B cell (primary cell): ENCODE measurements around the gene ACYP1. TPM values are rescaled to one million over a fixed set of nuclear protein-coding genes. Genes with fewer than 3 reads are reported as not detected.

ENCODE experiments used
- ATAC-seq: fragments of 200-7000 bp; cut with Tn5 transposase; one replicate; pipeline ENCODE4 v1.10.0; 2021; ENCODE audit warnings: low read depth, mild to moderate bottlenecking, moderate number of reproducible peaks, moderate library complexity
- CTCF ChIA-PET: fragments of 350-600 bp; sonication (Branson Sonifier 250); formaldehyde crosslinking; loops from one replicate; lab custom pipeline; 2021; ENCODE audit warnings: antibody characterized with exemption, inconsistent platforms; lab: Charles Lee
- POLR2A ChIA-PET: fragments of 350-600 bp; sonication (Branson Sonifier 250); formaldehyde crosslinking; loops from one replicate; lab custom pipeline; 2021; ENCODE audit warnings: antibody characterized with exemption; lab: Charles Lee
- DNase-seq: peaks from one replicate; pipeline ENCODE4 v3.0.0; 2013
- H2AFZ ChIP-seq: 2 replicates; pipeline ENCODE4 v1.6.1; 2012; ENCODE audit warnings: mild to moderate bottlenecking, low read depth, low read length; ENCODE audit not compliant: insufficient read depth, poor library complexity, severe bottlenecking
- H3K27ac ChIP-seq, 2 donors: 1 replicate in 1 of 2; 2 replicates in 1 of 2; pipeline ENCODE4 v1.5.1; 2012 to 2013; ENCODE audit warnings: low read length in 2 of 2, mild to moderate bottlenecking in 2 of 2, moderate library complexity in 1 of 2
- H3K27me3 ChIP-seq, 4 experiments: fragments of 200-600 bp in 1 of 4; sonication (generic) in 1 of 4; replicated peaks in 1 of 4; 1 replicate in 2 of 4; 2 replicates in 2 of 4; pipeline versions ENCODE4 v1.6.1 to v1.7.0; 2013 to 2016; ENCODE audit warnings: low read length in 3 of 4, mild to moderate bottlenecking in 2 of 4, mixed read lengths in 1 of 4, moderate library complexity in 1 of 4; ENCODE audit not compliant: insufficient read depth in 4 of 4, control insufficient read depth in 3 of 4; ENCODE audit errors: control extremely low read depth in 1 of 4
- H3K36me3 ChIP-seq, 2 experiments: replicated peaks in 1 of 2; 1 replicate in 1 of 2; 2 replicates in 1 of 2; pipeline versions ENCODE4 v1.6.1 to v1.7.1; 2013; ENCODE audit warnings: low read length in 1 of 2; ENCODE audit not compliant: insufficient read depth in 2 of 2, control insufficient read depth in 1 of 2; ENCODE audit errors: control extremely low read depth in 1 of 2, extremely low read depth in 1 of 2
- H3K4me1 ChIP-seq, 2 donors: fragments of 200-600 bp in 1 of 2; sonication (generic) in 1 of 2; 1 replicate in 1 of 2; 2 replicates in 1 of 2; pipeline versions ENCODE4 v1.5.1 to v1.6.1; 2013 to 2017; ENCODE audit warnings: low read length in 2 of 2; ENCODE audit not compliant: control insufficient read depth in 2 of 2, insufficient read depth in 2 of 2
- H3K4me2 ChIP-seq: replicated peaks from 2 replicates; pipeline ENCODE3; 2012; ENCODE audit warnings: mild to moderate bottlenecking, low read depth, low read length; ENCODE audit not compliant: poor library complexity, severe bottlenecking
- H3K4me3 ChIP-seq, 5 experiments: fragments of 200-600 bp in 1 of 5; sonication (generic) in 1 of 5; 1 replicate in 3 of 5; 2 replicates in 2 of 5; pipeline versions ENCODE4 v1.5.1 to v1.7.0; 2011 to 2016; ENCODE audit warnings: low read length in 4 of 5, mild to moderate bottlenecking in 4 of 5, low read depth in 2 of 5, control low read depth in 1 of 5, moderate library complexity in 1 of 5; ENCODE audit not compliant: insufficient read depth in 1 of 5; ENCODE audit errors: control extremely low read depth in 1 of 5, extremely low read depth in 1 of 5
- H3K79me2 ChIP-seq: fragments of 200-600 bp; sonication (generic); one replicate; pipeline ENCODE4 v1.6.0; 2016; ENCODE audit warnings: low read length; ENCODE audit not compliant: control insufficient read depth, insufficient read depth
- H3K9ac ChIP-seq: fragments of 200-600 bp; sonication (generic); 2 replicates; pipeline ENCODE4 v1.6.1; 2017; ENCODE audit warnings: mild to moderate bottlenecking, low read length, moderate library complexity
- H3K9me3 ChIP-seq, 3 donors: one replicate each; pipeline versions ENCODE4 v1.6.1 to v1.7.1; 2013; ENCODE audit warnings: low read length in 2 of 3; ENCODE audit not compliant: control insufficient read depth in 2 of 3, insufficient read depth in 1 of 3; ENCODE audit errors: control extremely low read depth in 1 of 3
- H4K20me1 ChIP-seq: 2 replicates; pipeline ENCODE4 v1.6.0; 2012; ENCODE audit warnings: mild to moderate bottlenecking, low read length; ENCODE audit not compliant: insufficient read depth, control insufficient read depth, poor library complexity, severe bottlenecking
- H3K27ac Mint-ChIP-seq: one replicate; pipeline ENCODE4 v1.8.0; 2021; ENCODE audit warnings: mixed read lengths
- H3K27me3 Mint-ChIP-seq: one replicate; pipeline ENCODE4 v1.8.0; 2021; ENCODE audit warnings: mixed read lengths
- H3K4me1 Mint-ChIP-seq: one replicate; pipeline ENCODE4 v1.8.0; 2021; ENCODE audit warnings: mixed read lengths
- H3K4me3 Mint-ChIP-seq: one replicate; pipeline ENCODE4 v1.8.0; 2021; ENCODE audit warnings: mixed read lengths
- H3K9me3 Mint-ChIP-seq: one replicate; pipeline ENCODE4 v1.8.0; 2022; ENCODE audit warnings: mixed read lengths; ENCODE audit not compliant: insufficient read depth
- CTCF ChIP-seq: fragments of 200-600 bp; IDR thresholded peaks from one replicate; pipeline ENCODE4 v1.8.0; 2022; ENCODE audit warnings: antibody characterized with exemption, mild to moderate bottlenecking
- EZH2 ChIP-seq: IDR thresholded peaks from 2 replicates; pipeline ENCODE4 v1.6.1; 2012; ENCODE audit warnings: borderline replicate concordance, low read depth, mild to moderate bottlenecking, moderate library complexity, low read length; ENCODE audit not compliant: insufficient read depth, poor library complexity, severe bottlenecking
- WGBS: methylation state at CpG from one replicate; pipeline ENCODE4 v1.1.5; 2013; ENCODE audit warnings: missing lambda C conversion rate; ENCODE audit not compliant: insufficient coverage; 5-methylcytosine and 5-hydroxymethylcytosine counted together
- intact Hi-C: fragments of 100-400 bp; cut with micrococcal nuclease; formaldehyde crosslinking; loops from one replicate; pipeline ENCODE4 v1.10.0; 2022
- polyA plus RNA-seq: library from polyadenylated mRNA; depleted of rRNA; stranded (reverse); fragments of >200 nt; gene quantifications from 2 replicates; pipeline ENCODE4 v1.2.3, GENCODE V29; 2012
- total RNA-seq, 2 donors: library from RNA; stranded (reverse); fragments of 120-200 nt in 1 of 2; gene quantifications; 1 replicate in 1 of 2; 2 replicates in 1 of 2; pipeline versions ENCODE4 v1.2.3 to v1.2.4, GENCODE V29; 2013 to 2022

Gene ACYP1
- total and polyA plus RNA-seq, 2 donors (not counting 1 experiment from before 2014, with no cell fraction given), result 38.3 to 46.7 TPM

- ATAC-seq (no peak), DNase-seq (no peak)
- Histone ChIP-seq H2AFZ (no peak overlapping the region), H3K4me1 (peaks cover 3 to 6% of the 10 kb centered on the region in 2 donors), H3K4me3 (no peak overlapping the region), H3K27ac (no peak overlapping the region), H4K20me1 (peaks cover 10% of the 10 kb centered on the region), H3K36me3 (peaks cover 17 to 68% of the 10 kb centered on the region in 2 experiments), H3K27me3 (no peaks in the 10 kb centered on the region), H3K79me2 (peaks cover 6% of the 10 kb centered on the region), H3K4me2 (no peak overlapping the region), H3K9me3 (no peaks in the 10 kb centered on the region), H3K9ac (no peak overlapping the region)
- 98% methylated on average over 5 of the region's 6 CpGs for WGBS
- Mint-ChIP-seq H3K4me1 (peaks cover 6% of the 10 kb centered on the region), H3K27ac (no peak overlapping the region), H3K4me3 (no peak overlapping the region), H3K27me3 (no peaks in the 10 kb centered on the region), H3K9me3 (no peaks in the 10 kb centered on the region)
- ChIA-PET POLR2A (no interaction called here), CTCF (interaction anchor here (1.6 kb wide), 1 partner anchor 236 kb away, joined by 4 read pairs; no protein-coding TSS in a partner anchor)
- no peak for TF ChIP-seq CTCF
- no peak for TF ChIP-seq EZH2
- intact Hi-C loops, result no loop called here
These were observed 33.1 kb upstream of the ACYP1 start for GRCh38 chr14:75096959-75097358.

DNA sequence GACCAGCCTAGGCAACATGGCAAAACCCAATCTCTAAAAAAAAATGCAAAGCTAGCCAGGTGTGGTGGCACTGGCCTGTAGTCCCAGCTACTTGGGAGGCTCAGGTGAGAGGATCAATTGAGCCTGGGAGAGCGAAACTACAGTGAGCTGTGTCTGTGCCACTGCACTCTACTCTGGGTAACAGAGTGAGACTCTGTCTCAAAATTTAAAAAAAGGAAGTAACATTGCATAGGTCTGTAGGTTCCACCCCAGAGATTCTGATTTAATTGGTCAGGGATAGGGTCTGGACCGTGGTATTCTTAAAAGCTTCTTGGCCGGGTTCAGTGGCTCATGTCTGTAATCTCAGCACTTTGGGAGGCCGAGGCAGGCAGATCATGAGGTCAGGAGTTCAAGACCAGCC, 31.9 kb upstream of the ACYP1 start:
- Histone ChIP-seq H3K4me1 (peaks cover 3 to 6% of the 10 kb centered on the region in 2 donors), H3K27ac (no peak overlapping the region), H3K9me3 (no peaks in the 10 kb centered on the region), H2AFZ (no peak overlapping the region), H4K20me1 (peaks cover 10% of the 10 kb centered on the region), H3K27me3 (no peaks in the 10 kb centered on the region), H3K4me2 (no peak overlapping the region), H3K36me3 (peaks cover 12 to 60% of the 10 kb centered on the region in 2 experiments), H3K79me2 (peaks cover 6% of the 10 kb centered on the region), H3K4me3 (no peak overlapping the region), H3K9ac (no peak overlapping the region)
- TF ChIP-seq EZH2 (no peak), CTCF (no peak)
- ChIA-PET POLR2A (no interaction called here), CTCF (interaction anchor here (0.7 to 1.0 kb wide), 2 partner anchors 236 to 363 kb away, joined by 3 read pairs; no protein-coding TSS in a partner anchor)
- Mint-ChIP-seq H3K27me3 (no peaks in the 10 kb centered on the region), H3K4me3 (no peak overlapping the region), H3K4me1 (peaks cover 6% of the 10 kb centered on the region), H3K27ac (peak overlapping the region; percentile 20), H3K9me3 (no peaks in the 10 kb centered on the region)
- intact Hi-C loops, result no loop called here
- WGBS, result 70% methylated on average over 4 of the region's 4 CpGs
- ATAC-seq (peak; percentile 36), DNase-seq (peak; percentile 11)
